Epidermal melanocyte (primary cell): ENCODE results near the gene TRPC4.

Experiments used
- DNase-seq: peaks from one replicate; pipeline ENCODE4 v3.0.0; 2011; ENCODE audit warnings: low spot score; ENCODE audit not compliant: insufficient read length

Gene TRPC4

GRCh38 chr13:37662624-37663023, 206.9 kb downstream of the TRPC4 start:
- no peak for DNase-seq

DNA sequence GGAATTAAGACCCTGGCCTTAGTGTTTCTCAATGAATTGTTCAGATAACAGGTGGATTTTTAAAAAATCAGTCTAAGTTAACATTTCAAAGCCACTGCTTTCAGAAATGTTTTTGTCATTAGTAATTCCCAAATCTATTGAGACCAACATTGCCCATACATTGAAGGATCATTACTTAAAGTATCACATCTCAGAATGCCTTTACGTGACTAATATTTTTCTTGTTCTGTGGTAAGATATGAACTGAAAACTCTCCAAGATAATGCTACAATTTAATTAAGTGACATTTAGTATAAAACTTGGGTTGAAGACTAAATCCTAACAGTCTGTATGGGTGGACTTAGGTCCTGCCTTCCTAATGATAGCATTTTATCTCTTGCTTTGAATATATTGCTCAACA, 211.6 kb downstream of the TRPC4 start:
- no peak for DNase-seq

DNA sequence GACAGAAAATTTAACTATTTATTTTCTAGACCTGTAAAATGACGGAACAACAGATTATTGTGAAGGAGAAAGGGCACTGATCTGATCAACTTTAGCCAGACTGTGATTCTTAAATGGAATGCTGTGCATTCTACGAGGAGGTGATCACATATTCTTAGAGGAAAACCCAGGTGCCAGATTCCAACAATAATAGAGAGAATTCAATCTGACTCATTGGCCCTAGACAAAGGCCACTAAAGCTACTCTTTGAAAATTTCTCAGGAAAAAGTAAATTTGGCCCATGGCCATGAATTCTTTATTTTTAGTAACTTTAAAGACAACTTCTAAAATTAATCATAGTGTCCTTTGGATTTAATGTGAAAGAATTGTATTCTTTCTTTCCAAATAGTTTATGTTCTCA, 212.4 kb downstream of the TRPC4 start:
- no peak for DNase-seq

- DNase-seq, result no peak
Measured at GRCh38 chr13:37656247-37656940, 213.2 kb downstream of the TRPC4 start.

DNA sequence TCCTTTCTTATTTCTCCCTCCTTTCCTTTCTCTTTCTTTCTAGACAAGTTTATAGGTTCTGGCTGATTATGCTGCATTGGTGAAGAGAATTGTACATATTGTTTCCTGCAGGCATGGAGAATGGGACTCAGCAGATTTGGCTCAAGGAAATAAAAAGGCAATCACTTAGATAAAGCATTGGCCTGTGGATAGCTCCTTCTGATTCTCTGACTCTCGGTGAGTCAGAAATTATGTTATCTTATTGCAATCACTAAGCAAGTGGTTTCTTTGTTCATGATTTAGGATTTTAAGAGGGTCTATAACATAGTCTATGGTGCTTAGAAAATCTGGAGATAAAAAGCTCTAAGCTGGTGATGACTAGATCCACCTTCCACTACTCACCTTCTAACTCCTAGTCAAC, 217.0 kb downstream of the TRPC4 start:
- DNase-seq, result no peak

GRCh38 chr13:37651891-37652290, 217.7 kb downstream of the TRPC4 start:
- no peak for DNase-seq

DNA sequence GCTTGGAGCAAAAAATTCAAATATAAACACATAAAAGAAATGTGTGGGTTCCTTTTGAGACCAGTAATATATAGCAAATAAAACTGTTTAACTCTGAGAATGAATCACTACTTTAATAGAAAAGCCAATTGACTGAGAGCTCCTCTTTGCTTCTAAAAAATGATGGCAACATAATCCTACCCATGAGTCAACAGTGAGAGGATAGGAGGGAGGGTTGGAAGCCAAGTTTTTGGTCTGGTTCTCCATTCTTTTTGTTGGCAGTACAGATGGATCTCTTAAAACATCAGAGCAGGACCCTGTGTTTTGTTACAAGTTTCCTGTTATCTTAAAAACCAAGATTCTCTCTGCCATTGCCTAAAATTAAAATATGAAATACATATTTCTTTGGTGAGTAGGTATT, 221.0 kb downstream of the TRPC4 start:
- no peak for DNase-seq

- no peak for DNase-seq
Measured at GRCh38 chr13:37647031-37647650, 222.4 kb downstream of the TRPC4 start.

DNA sequence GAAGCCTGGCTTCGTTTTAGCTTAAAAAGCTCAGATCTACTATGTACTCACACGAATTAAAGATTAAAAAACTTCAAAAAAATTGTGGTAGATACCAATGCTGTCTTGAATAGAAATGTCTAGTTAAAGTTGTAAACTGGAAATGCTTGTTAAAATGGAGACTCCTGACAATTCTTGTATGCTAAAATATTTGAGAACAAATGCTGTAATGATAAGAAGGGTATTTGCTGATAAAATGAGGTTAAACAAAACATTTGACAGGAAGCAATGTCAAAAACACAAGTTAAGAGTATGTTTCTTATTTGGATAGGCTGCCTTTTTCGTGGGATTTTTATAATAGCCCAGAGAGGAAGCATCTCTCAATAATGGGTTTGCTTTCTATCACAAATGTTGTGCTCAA, 223.0 kb downstream of the TRPC4 start:
- DNase-seq, result no peak

- DNase-seq, result no peak
Measured at GRCh38 chr13:37645181-37645740, 224.3 kb downstream of the TRPC4 start.

DNA sequence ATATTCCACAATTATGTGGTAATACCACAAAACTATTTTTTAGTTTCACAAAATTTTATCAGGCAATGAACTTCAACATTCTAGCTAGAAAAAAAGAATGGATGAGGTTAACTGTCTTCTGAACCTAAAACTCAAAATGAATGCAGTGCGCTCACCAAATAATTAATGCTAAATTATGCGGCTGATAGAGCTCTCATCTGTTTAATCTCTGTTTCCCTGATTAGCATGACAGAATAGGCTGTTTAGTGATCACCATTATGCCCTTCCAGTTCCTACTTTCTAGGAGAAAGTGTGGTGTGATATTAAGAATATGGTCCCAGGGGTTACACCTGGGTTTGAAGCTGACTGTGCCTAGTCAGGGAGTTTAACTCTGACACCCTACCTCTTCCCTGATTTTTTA, 228.2 kb downstream of the TRPC4 start:
- DNase-seq, result no peak

GRCh38 chr13:37640499-37640898, 229.1 kb downstream of the TRPC4 start:
- no peak for DNase-seq

DNA sequence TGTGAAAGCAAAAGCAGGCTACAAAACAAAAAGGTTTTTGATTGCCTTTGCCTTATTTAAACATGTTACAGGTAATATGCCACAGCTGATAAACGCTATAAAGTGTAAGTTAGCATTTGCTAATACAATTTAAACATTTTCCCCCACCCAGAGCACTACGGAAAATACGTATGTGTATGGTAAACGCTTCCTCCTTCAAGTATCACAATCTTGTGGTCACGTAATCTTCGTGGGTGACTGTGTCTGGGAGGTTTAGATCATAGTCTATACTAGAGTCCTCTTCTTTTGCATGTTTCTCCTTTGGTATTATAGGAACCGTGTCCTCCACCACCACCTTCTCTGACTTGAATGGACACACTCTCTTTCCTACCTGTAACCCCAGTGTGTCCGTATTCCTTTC, 232.9 kb downstream of the TRPC4 start:
- DNase-seq, result no peak

GRCh38 chr13:37632294-37632693, 237.3 kb downstream of the TRPC4 start:
- no peak for DNase-seq

DNA sequence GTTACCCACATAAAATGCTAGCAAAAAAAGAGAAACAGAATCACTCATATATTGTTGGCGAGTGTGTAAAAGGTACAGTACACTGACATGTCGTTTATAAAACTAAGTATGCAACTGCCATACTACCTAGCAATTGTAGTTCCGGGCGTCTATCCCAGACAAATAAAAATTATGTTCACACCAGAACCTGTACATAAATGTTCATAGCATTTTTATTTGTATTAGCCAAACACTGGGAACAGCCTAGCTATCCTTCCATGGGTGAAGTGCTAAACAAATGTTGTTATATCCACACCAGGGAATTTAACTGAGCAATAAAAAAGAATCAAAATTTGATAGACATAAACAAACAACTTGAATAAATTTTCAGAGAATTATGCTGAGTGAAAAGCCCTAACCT, 242.1 kb downstream of the TRPC4 start:
- DNase-seq, result no peak

DNA sequence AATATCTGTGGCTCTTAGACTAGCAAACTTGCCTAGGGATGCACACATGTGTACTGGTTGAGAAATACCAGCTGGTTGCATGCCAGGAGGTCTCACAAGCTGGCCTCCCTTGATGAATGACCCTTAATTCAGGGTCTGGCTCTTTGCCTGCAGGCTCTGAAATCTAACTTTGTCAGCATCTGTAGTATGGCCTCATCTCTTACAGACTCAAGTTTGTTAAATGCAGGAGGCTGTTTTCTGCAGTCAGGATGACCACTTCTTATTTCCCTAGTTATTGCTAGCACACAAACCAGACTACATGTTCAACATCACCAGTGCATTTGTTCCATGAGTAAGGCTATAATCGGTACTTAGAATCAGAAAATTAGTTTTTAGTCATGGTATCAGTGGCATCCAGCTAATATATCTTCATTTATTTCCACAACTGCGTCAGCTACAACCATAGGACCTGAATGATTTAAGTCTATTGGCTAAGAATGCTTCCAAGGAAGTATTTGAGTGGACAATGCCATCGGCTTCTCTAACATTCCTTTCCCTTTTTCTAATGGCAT, 247.7 kb downstream of the TRPC4 start:
- DNase-seq, result no peak

DNA sequence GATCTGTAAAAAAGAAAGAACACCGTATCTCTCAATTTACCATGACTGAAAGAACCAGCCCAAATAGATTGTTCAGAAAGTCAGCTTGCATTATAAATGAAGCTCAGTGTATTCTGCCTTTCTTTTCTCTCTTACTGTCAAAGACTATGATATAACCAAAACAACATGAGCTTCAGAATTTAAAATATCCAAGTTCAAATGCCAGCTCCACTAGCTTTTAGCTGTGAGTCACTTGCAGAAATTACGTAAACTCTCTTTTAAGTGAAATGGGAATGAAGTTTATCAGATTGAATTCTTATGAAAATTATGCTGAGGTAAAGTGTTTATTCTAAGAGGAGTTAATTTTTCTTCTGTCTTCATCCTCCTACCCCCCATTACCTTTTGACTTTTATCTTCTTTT, 251.0 kb downstream of the TRPC4 start:
- no peak for DNase-seq

DNA sequence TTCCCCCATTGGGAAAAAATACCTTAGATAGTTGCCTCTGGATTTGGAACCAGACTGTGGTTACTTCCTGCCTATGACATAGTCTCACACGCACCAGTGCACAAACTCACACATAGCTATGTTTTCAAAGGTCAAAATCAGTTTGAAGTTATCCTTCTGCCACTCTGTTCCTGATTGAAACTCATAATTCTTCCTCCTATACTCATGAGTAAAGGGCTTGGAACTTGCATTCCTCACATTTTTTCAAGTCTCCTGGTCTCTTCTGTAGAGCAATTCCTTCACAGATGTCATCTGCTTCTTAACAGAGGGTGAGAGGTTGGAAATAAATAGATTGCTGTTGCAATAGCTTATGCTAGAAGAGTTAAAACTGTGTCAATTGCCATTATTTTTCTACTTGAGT, 252.4 kb downstream of the TRPC4 start:
- DNase-seq, result no peak

- DNase-seq, result no peak
Measured at GRCh38 chr13:37616131-37616530, 253.4 kb downstream of the TRPC4 start.

DNA sequence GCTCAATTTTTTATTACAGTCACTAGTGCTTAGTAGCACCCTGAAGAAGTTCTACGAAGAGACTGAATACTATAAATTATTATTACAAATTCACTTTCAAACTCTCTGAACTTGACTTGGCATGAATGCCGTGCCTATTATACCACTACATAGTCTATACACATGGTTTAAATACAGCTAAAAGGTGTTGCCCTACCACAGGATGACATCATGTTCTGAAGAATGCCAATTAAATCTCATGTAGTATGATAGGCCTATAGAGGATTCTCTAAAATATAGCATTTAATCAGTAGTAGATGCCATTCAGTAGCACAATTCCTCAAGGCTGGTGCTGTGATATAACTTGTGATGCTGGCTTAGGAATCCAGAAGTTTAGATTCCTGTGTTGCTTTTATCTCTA, 254.3 kb downstream of the TRPC4 start:
- DNase-seq, result no peak

DNA sequence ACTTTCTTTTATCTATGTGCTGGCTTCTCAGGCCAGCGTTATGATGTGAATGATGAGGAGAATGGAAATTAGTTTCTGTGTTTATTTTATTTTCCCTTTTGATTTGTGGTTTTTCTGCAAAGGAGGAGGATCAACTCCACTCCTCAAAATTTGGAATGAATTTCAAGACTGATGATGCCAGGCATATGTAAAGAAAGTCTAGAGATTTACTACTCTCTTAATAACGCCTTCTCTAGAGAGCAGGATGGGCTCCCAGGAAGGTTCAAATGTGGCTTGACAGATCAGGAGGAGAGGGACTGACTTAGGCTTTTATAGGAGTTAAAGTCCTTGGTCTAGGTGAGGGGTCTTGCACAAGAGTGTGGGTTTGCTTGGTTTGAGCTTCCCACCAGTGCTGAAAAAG, 255.9 kb downstream of the TRPC4 start:
- no peak for DNase-seq

DNA sequence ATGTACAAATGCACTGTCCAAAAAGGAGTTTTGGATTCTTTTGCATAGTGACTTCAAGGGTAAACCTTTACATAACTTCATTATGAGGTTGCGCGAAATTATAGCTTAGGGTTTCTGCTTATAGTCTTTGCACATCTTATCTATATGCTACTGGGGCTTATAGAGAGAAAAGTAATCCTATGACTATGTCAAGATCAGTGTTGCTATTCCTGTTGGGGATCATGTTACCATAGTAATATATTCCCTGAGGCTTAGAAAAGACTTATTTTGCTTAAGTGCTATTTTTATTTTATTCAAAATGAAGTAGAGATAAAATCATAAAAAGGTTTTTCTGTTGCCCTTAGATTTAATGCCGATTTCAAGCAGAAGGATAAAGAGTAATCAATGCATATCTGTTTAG, 256.3 kb downstream of the TRPC4 start:
- DNase-seq, result no peak
